ENCODE results near the gene ILDR2. TPM values are rescaled to one million over a fixed set of nuclear protein-coding genes. Genes with fewer than 3 reads are reported as not detected.

Gene ILDR2
- total RNA-seq, 1 experiment from 2014 or later: 0.42 TPM

GRCh38 chr1:166907051-166907450, 68.3 kb downstream of the ILDR2 start:
- no peak for TF ChIP-seq CTCF (IDR thresholded peaks at IDR 0.05; ENCODE audit: unreplicated experiment)
- intact Hi-C loops (cut with micrococcal nuclease): no loop called here
- ChIA-PET POLR2A (interaction anchor here (1.2 to 1.8 kb wide), 2 partner anchors 9 to 10 kb away, joined by 3 to 5 read pairs; no protein-coding TSS in a partner anchor), CTCF (interaction anchor here (0.9 to 32.8 kb wide), 2 partner anchors 16 to 151 kb away, joined by 3 to 1662 read pairs; no protein-coding TSS in a partner anchor)
- Mint-ChIP-seq H3K27me3 (ENCODE audit: insufficient read depth, unreplicated experiment) (no peaks in the 10 kb centered on the region), H3K36me3 (ENCODE audit: insufficient read depth, unreplicated experiment) (no peaks in the 10 kb centered on the region), H3K4me1 (ENCODE audit: insufficient read depth, unreplicated experiment) (peaks cover 3% of the 10 kb centered on the region), H3K4me3 (ENCODE audit: unreplicated experiment) (no peak overlapping the region), H3K9me3 (ENCODE audit: unreplicated experiment) (no peaks in the 10 kb centered on the region), H3K27ac (ENCODE audit: low read depth, unreplicated experiment) (no peak overlapping the region)
- no peak for DNase-seq (ENCODE audit: unreplicated experiment)
- no TSS peak for BruUV-seq (replicated peaks)

GRCh38 chr1:166906647-166907046, 68.7 kb downstream of the ILDR2 start:
- no TSS peak for BruUV-seq (replicated peaks)
- DNase-seq (ENCODE audit: unreplicated experiment): no peak
- Mint-ChIP-seq H3K4me3 (ENCODE audit: unreplicated experiment) (no peak overlapping the region), H3K36me3 (ENCODE audit: insufficient read depth, unreplicated experiment) (no peaks in the 10 kb centered on the region), H3K27me3 (ENCODE audit: insufficient read depth, unreplicated experiment) (no peaks in the 10 kb centered on the region), H3K27ac (ENCODE audit: low read depth, unreplicated experiment) (no peak overlapping the region), H3K4me1 (ENCODE audit: insufficient read depth, unreplicated experiment) (peaks cover 5% of the 10 kb centered on the region), H3K9me3 (ENCODE audit: unreplicated experiment) (no peaks in the 10 kb centered on the region)
- no peak for TF ChIP-seq CTCF (IDR thresholded peaks at IDR 0.05; ENCODE audit: unreplicated experiment)
- CTCF ChIA-PET: interaction anchor here (0.9 to 32.8 kb wide), 5 partner anchors 16 to 313 kb away, joined by 3 to 1662 read pairs (median 9); partner anchors contain the start of gene POU2F1
- intact Hi-C loops (cut with micrococcal nuclease): no loop called here
- POLR2A ChIA-PET: interaction anchor here (1.2 to 1.8 kb wide), 2 partner anchors 9 to 10 kb away, joined by 3 to 5 read pairs; no protein-coding TSS in a partner anchor

- no peak overlapping the region for H3K27ac Mint-ChIP-seq (ENCODE audit: low read depth, unreplicated experiment)
- BruUV-seq (replicated peaks): no TSS peak
- H3K27me3 Mint-ChIP-seq (ENCODE audit: insufficient read depth, unreplicated experiment): no peaks in the 10 kb centered on the region
- no peak for TF ChIP-seq CTCF (IDR thresholded peaks at IDR 0.05; ENCODE audit: unreplicated experiment)
- no peaks in the 10 kb centered on the region for H3K36me3 Mint-ChIP-seq (ENCODE audit: insufficient read depth, unreplicated experiment)
- no peak overlapping the region for H3K4me3 Mint-ChIP-seq (ENCODE audit: unreplicated experiment)
- no peak for DNase-seq (ENCODE audit: unreplicated experiment)
- H3K9me3 Mint-ChIP-seq (ENCODE audit: unreplicated experiment): no peaks in the 10 kb centered on the region
- intact Hi-C loops (cut with micrococcal nuclease): no loop called here
- ChIA-PET CTCF (interaction anchor here (0.9 to 32.8 kb wide), 8 partner anchors 23 to 628 kb away, joined by 3 to 1662 read pairs (median 8); partner anchors contain the start of genes POGK and POU2F1), POLR2A (interaction anchor here (0.6 to 1.8 kb wide), 9 partner anchors 9 to 1137 kb away, joined by 3 to 6 read pairs (median 3); partner anchors contain the start of genes POGK, POU2F1 and TADA1)
- peaks cover 5% of the 10 kb centered on the region for H3K4me1 Mint-ChIP-seq (ENCODE audit: insufficient read depth, unreplicated experiment)
These were observed 69.4 kb downstream of the ILDR2 start for GRCh38 chr1:166905900-166906299.

- POLR2A ChIA-PET: interaction anchor here (0.6 to 1.5 kb wide), 6 partner anchors 9 to 1136 kb away, joined by 3 to 4 read pairs (median 3); partner anchors contain the start of gene POGK
These were observed 70.2 kb downstream of the ILDR2 start for GRCh38 chr1:166905136-166905535.

More at GRCh38 chr1:166905136-166905535, 70.2 kb downstream of the ILDR2 start:
- H3K4me1 Mint-ChIP-seq (ENCODE audit: insufficient read depth, unreplicated experiment): peaks cover 5% of the 10 kb centered on the region
- TF ChIP-seq CTCF (IDR thresholded peaks at IDR 0.05; ENCODE audit: unreplicated experiment): no peak
- no peaks in the 10 kb centered on the region for H3K9me3 Mint-ChIP-seq (ENCODE audit: unreplicated experiment)
- no peaks in the 10 kb centered on the region for H3K36me3 Mint-ChIP-seq (ENCODE audit: insufficient read depth, unreplicated experiment)
- H3K4me3 Mint-ChIP-seq (ENCODE audit: unreplicated experiment): no peak overlapping the region
- intact Hi-C loops (cut with micrococcal nuclease): no loop called here
- H3K27me3 Mint-ChIP-seq (ENCODE audit: insufficient read depth, unreplicated experiment): no peaks in the 10 kb centered on the region
- no peak overlapping the region for H3K27ac Mint-ChIP-seq (ENCODE audit: low read depth, unreplicated experiment)
- no peak for DNase-seq (ENCODE audit: unreplicated experiment)
- CTCF ChIA-PET: interaction anchor here (0.7 to 32.8 kb wide), 8 partner anchors 22 to 629 kb away, joined by 3 to 1662 read pairs (median 8); partner anchors contain the start of genes POGK and POU2F1
- BruUV-seq (replicated peaks): no TSS peak

Measured in MCF 10A (cell line).